Endometrial microvascular endothelial cells (primary cell): ENCODE results near the gene XDH. TPM values are rescaled to one million over a fixed set of nuclear protein-coding genes. Genes with fewer than 3 reads are reported as not detected.

Experiments used
- in situ Hi-C: cut with HindIII; loops from 2 replicates; pipeline ENCODE4 v1.10.0; 2017; ENCODE audit warnings: low sequenced_read_pairs, low pct_unique_long_range_greater_than_20kb; ENCODE audit errors: inconsistent ontology term
- total RNA-seq: library from RNA; depleted of rRNA; stranded (reverse); fragments of >200 nt; gene quantifications from one replicate; pipeline ENCODE4 v1.2.3, GENCODE V29; 2015; ENCODE audit errors: inconsistent ontology term

Gene XDH
- total RNA-seq, 1 donor from 2014 or later: not detected

DNA sequence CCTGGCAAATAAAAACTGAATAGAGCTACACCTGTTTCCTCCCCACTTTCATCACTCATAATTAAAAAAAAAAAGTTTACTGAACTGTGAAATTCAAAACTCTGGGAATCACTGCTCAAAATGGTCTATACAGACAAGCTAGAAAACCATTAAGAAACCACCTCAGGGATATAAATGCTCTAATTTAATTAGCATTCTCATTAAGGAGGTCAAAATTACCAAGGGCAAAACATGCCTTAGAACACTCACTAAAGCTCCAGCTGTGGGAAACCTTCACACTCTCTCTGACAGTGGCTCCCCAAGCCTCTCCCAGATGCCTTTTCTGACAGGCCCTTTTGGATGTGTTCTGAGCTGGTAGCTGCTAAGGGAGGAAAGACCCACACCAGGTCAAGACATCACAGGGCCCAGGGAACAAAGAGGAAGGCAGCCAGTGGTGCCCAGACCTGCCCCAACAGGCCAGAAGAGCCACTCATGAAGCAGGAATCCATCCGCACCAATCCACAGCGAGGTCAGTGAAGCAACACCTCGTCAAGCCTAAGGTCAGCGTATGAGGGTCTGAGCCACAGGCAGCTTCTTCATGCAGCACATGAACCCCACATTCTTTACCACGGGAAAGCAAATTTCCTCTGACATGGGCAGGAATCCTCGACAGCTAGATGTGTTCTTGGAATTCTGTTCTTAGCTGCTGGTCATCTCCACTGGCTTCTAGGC, 35.6 kb downstream of the XDH start:
- in situ Hi-C loops: no loop called here

GRCh38 chr2:31378389-31378788, 36.2 kb downstream of the XDH start:
- in situ Hi-C loops: no loop called here

GRCh38 chr2:31373127-31373526, 41.4 kb downstream of the XDH start:
- in situ Hi-C loops: no loop called here

DNA sequence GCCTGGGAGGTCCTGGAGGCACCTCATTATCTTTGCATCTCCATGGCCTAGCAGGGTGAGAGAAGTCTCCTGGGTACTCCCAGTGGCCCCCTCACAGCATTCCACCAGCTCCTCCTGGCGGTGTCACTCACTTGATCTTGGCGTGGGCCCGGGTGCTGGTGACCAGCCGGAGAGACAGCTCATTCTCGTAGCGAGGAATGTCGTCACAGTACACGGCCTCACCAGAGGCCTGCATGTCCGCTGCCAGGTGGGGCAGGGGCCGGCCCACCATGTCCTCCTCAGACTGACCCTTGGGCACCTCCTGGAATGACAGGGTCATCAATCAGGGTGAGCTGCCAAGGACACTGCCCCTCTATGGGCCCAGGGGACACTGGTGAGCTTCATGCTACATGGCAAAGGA, 42.4 kb downstream of the XDH start:
- in situ Hi-C loops: no loop called here

DNA sequence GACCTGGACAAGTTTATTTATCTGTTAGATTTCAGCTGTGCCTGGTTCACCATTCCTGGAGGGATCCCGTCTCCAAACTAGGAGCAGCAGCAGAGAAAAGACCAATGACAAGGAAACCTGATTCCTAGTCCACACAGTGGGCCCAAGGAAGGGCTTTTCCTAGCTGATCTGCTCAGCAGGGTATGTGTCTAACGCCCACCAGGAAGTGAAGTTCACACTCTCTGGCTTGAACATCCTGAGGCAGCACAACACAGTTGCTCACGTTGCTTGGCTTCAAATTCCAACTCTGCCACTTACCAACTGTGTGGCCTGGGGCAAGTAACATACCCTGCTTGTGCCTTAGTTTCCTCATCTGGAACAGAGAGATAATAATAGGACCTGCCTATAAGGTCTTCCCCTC, 42.9 kb downstream of the XDH start:
- in situ Hi-C loops: no loop called here

- in situ Hi-C loops: no loop called here
These were observed 47.8 kb downstream of the XDH start for GRCh38 chr2:31366733-31367132.

DNA sequence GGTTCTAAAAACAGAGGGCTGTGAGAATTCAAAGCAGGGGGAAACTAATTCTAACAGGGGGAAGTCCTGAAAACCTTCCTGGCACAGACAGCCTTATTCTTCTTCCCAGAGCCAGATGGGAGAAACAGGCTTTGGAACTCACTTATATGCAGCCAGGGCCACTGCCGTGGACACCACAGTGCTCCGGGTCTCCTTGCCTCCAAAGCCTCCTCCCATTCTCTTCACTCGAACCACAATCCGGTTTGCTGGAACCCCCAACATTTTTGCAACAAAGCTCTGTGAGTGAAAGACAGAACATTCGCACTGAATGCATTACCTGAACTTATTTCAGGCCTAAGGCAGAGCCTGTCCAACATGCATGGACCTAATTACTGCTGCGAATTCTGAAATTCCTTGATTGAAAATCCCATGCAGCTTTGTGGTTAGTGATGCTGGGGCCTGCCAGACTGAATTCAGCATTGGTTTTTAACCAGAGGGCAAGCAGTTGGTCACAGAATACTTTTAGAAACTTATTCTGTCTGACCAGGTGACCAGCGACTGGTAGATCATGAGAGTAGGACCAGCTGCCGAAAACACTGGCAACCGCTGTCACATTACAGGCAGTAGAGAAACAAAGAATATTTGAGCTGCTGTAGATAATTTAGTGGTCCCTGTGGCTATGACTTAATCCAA, 48.6 kb downstream of the XDH start:
- in situ Hi-C loops: no loop called here

GRCh38 chr2:31365348-31365747, 49.2 kb downstream of the XDH start:
- in situ Hi-C loops: no loop called here

DNA sequence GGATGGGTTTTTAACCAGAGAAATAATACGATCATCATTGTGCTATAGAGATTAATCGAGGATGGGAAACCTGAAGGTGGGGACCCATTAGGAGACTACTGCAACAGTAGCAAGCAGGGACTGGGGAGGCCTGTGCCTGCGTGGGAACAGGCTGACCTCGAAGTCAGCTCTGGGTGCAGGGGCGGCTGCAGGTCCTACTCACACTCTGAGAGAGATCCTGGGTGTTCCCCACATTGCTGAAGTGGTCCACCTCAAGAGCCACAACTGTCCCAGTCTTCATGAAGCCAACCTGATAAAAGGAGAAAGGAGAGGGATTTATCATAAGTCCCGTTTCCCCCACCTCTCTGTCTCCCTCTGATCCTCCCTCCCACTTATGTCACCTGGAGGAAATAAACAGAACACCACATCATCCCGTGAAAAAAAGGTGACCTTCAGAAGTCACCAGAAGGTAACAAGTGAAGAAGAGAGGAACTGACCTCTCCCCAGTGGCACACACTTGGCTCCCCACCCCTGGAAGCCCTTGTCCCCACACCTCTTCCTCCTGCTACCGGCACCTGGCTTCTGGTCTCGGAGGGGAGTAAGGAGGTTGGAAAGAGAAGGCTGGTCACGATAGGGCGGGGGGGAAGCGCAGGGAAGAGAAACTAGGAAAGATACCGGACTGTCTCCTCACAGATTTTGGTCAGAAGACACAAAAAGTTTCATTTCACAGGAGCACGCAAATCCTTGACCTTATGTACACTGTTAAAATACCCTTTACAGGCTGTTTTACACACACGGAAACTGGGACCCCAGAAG, 50.4 kb downstream of the XDH start:
- in situ Hi-C loops: no loop called here

GRCh38 chr2:31362581-31362980, 52.0 kb downstream of the XDH start:
- in situ Hi-C loops: no loop called here

DNA sequence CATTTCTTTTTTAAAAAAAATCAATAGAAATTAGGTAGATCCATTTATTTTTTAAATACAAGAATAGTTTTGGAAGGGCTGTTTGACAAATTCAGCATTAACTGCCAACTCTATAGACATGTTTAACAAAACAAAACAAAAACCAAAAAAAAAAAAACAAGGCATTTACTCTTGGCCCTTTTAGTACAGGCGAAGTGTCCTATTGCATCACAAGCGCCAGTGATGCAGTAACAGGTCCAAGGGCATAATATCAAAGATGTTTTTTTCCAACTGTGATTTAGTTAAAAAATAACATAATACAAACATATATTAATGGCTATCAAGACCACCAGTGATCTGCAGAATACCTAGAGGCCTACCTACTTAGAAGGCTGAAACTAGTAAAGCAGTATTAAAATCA, 55.3 kb downstream of the XDH start:
- in situ Hi-C loops: no loop called here

- in situ Hi-C loops: no loop called here
These were observed 59.7 kb downstream of the XDH start for GRCh38 chr2:31354837-31355236.

DNA sequence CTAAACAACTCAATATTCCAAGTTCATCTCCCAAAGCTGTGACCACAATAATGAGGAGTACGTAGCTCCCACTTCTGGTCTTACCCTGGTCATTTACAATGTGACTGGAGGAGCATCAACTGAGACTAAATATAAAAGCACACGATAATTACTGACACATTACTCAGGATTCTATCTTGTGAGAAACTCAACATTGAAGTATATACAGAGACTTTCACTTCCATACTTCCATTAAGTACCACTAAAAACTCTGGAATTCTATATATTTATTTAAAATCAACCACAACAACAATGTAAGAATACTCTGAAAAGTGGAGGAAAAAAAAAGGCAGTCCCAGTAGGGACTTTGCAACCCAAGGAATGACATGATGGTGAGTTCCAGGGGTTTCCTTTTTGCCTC, 61.4 kb downstream of the XDH start:
- in situ Hi-C loops: no loop called here

DNA sequence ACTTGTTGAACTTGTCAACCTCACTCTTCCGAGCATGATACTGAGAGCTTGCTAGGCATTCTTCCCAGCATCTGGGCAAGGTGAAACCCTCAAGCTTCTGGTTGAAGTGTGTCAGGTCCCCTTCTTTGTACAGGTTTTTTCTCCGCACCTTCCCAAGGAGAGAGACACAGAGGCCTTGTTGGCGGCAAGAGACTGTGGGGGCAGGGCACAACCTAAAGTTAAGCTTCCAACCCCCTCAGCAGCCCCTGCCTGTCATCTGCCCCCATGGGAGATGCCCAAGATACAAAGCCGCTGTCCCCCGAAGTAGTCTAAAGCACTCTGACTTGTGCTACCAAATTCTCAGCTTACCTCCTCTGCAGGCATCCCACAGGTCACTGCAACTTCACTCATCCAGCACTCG, 64.9 kb downstream of the XDH start:
- in situ Hi-C loops: no loop called here

DNA sequence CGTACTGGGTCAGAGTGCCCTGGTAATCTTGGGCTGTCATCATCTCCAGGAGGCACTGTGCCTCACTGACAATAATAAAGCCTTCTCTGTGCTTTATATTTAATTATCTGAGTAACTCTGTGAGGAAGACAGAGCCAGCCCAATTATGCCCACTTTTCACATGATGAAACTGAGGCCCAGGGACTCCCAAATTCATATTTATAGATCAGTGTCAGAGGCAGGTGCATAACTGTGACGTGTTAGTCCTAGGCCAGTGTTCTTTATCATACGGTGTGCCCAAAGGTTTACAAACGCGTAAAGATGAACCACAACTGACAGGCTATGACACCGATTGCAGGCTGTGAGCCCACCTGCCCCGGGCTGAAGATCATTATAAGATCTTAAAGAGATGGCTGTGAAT, 65.4 kb downstream of the XDH start:
- in situ Hi-C loops: no loop called here

DNA sequence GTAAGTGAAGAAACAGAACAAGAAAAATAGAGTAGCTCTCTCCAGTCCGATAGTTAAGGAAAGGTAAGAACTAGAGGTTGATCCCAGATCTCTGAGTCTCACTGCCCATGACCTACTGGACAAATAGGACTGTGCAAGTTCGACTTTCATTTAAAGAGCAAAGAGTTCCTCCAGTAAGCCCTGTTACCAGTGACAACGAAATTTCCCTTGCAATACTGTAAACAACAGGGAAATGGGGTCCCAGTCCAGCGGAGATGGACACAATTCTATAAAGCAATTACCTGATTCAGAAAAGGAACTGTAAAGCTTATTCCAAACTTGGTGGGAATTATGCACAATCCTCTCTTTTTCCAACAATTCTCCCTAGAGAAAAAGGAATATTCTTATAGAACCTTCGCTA, 65.9 kb downstream of the XDH start:
- in situ Hi-C loops: no loop called here

DNA sequence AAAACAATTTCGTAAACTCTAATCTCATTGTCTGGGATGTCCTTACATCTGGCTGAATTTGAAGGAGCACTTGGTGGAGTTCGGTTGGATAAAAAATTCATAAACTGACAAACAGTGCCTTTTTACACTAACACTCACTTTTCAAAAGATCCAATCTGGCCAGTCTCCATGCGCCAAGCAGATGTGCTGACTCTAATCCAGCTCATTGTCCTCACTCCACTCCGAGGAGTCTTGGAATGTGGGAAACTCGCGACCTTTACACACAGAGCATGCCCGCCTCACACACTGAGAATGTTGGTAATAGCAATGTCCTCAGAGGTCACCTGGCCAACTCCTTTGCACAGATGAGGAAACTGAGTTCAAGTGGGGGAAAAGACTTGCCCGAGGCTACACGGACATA, 66.8 kb downstream of the XDH start:
- in situ Hi-C loops: no loop called here

DNA sequence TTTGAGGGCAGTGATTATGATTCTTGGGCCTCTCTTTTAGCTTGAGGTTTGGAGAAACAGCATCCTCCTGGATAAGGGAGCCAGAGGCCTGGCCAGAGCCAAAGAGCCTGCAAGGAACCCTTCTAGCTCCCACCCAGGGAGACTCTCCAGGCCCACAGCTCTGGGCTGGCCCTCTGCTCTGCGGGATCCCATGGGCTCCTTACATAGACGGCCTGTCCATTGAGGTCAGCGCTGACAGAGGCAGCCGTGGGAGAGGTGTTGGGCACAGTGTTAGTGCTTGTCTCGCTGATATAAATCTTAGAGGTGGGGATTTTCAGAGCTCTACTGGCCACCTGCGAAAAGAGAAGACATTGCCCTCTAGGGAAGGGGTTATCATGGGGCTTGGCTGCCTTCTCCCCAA, 67.2 kb downstream of the XDH start:
- in situ Hi-C loops: no loop called here

- in situ Hi-C loops: no loop called here
These were observed 70.1 kb downstream of the XDH start for GRCh38 chr2:31344447-31344846.

DNA sequence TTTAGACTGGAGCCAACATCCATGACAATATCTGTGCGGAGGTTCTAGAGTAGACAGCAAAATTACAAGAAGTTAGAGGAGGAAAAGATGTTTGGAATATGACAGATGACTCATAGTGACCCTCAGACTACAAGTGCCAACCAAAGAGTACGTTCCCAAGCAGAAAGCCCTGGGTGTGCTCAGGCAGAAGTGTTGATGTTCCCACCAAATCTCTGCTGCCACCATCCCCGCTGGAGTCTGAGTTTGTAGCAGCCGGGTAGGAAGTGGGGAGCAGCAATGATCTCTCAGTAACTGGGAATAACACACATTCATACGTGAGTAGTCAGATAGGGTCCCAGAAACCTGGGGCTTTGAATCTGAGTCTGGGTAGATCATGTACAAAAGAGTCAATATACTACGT, 73.2 kb downstream of the XDH start:
- in situ Hi-C loops: no loop called here
